ENCODE results near the gene ALOXE3. TPM values are rescaled to one million over a fixed set of nuclear protein-coding genes. Genes with fewer than 3 reads are reported as not detected.

The ALOXE3 gene
- 1 to 10 TPM in 1 of 2 donors, under 1 TPM in 1; 0.43 to 1.7 TPM for polyA plus RNA-seq

DNA sequence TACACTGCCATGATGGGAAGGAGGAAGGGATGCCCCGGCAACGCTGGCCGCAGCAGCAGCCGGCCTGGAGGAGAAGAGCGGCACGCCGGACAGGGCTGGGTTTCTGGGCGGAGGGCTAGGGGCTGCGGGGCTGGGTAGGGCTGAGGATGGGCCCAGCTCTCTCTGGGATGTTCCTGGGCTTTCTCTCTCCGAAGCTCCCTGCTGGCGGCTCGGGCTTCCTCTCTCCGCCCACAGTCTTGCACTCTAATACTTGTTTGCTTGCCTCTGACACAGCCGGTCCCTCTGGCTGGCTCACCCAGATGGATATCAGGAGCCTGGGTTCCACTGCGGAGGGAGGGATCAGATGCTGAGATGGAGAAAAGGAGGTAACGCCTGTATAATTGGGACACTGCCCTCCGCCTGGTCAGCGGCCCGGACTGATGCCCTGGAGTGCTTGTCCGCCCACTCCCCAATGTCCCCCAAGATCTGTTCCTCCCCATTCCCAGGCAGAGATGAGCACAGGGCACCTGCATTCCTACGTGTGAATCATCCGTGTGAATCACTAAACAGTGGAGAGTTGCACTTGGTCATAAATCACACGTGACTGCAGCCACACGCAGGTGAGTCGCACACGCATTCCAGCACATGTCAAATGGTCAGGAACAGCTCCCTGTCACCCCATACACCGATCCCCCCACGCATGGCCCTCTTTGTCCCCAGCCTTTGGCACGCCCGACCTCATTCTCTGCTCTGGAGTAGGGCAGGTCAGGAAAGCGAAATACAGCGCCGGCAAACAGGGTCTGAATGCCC, at the start of gene ALOXE3:
ALOXE3 (minus strand) TSS at position 535 of the 789 bp plus-strand sequence; CDS start at position 11, 524 bp downstream.
- H3K4me3 ChIP-seq (ENCODE audit: low read depth in 1 of 2, low read length in 2 of 2), result peak within 1 kb of the TSS; percentile 50 to 60
- H3K9me3 ChIP-seq (ENCODE audit: control insufficient read depth in 2 of 2, insufficient read depth in 1 of 2, low read depth in 1 of 2, low read length in 1 of 2), result no peaks in the 10 kb centered on the region
- H3K36me3 ChIP-seq (ENCODE audit: control insufficient read depth in 2 of 2, insufficient read depth in 2 of 2, low read length in 1 of 2), result no peaks in the 10 kb centered on the region
- peaks cover 0 to 2% of the 10 kb centered on the region in 2 donors for H3K27me3 ChIP-seq (ENCODE audit: control insufficient read depth in 1 of 2, insufficient read depth in 2 of 2, low read length in 2 of 2)
- peak within 1 kb of the TSS; percentile 81 to 93 for H3K27ac ChIP-seq (ENCODE audit: low read depth in 2 of 2, low read length in 1 of 2)
- H3K4me1 ChIP-seq (ENCODE audit: control insufficient read depth in 2 of 2, insufficient read depth in 2 of 2, low read length in 1 of 2), result peaks cover 9 to 12% of the 10 kb centered on the region in 2 donors
- WGBS, 2 donors, result 1 to 2% methylated on average over 33 of the region's 33 CpGs

DNA sequence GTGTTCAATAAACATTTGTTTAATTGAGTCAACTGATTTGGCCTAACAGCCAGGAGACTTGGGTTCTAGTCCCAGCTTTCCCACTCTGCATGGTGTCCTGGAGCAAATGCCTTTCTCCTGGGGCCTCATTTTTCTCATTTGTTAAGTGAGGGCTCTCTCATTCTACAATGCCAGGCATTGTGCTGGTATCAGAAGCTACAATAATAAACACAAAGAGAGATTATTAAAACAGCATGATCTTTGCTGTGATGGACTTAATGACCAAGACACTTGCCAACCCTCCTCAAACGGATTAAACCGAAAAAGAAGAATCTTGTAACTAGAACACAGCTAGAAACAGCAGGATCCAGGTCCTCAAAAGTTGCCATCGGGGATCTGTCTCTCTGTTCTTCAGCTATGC, 49.2 kb upstream of the ALOXE3 start:
- WGBS, 2 donors, result 83 to 84% methylated on average over 3 of the region's 3 CpGs
- H3K27me3 ChIP-seq (ENCODE audit: control insufficient read depth in 1 of 2, insufficient read depth in 2 of 2, low read length in 2 of 2), result no peaks in the 10 kb centered on the region

DNA sequence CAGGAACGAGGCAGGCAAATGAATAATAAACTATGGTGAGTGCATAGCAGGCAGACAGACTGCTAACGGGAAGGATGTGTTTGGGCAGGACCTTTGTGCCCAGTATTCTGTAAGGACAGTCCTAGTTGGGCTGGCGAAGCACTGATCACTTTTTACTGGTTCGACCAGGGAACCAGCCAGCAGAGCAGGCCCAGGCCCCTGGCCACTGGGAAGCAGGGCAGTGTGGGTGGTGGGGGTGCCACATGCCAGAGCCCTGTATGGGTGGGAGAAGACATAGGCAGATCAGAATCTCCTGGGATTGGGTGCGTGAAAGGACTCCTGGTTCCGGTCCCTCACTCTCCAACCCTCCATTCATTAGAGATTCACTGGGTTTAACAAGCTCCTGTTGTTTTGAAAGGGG, 48.4 kb upstream of the ALOXE3 start:
- no peak overlapping the region for H3K27ac ChIP-seq (ENCODE audit: low read depth in 2 of 2, low read length in 1 of 2)
- no peaks in the 10 kb centered on the region for H3K9me3 ChIP-seq (ENCODE audit: control insufficient read depth in 2 of 2, insufficient read depth in 1 of 2, low read depth in 1 of 2, low read length in 1 of 2)
- H3K4me3 ChIP-seq (ENCODE audit: low read depth in 1 of 2, low read length in 2 of 2), result no peak overlapping the region
- WGBS, 2 donors, result 66 to 75% methylated on average over 6 of the region's 6 CpGs
- H3K4me1 ChIP-seq (ENCODE audit: control insufficient read depth in 2 of 2, insufficient read depth in 2 of 2, low read length in 1 of 2), result peaks cover under 1 to 13% of the 10 kb centered on the region in 2 donors
- no peaks in the 10 kb centered on the region for H3K27me3 ChIP-seq (ENCODE audit: control insufficient read depth in 1 of 2, insufficient read depth in 2 of 2, low read length in 2 of 2)
- H3K36me3 ChIP-seq (ENCODE audit: control insufficient read depth in 2 of 2, insufficient read depth in 2 of 2, low read length in 1 of 2), result peaks cover 0 to 2% of the 10 kb centered on the region in 2 donors

More for the DNA sequence above, 49.2 kb upstream of the ALOXE3 start:
- H3K36me3 ChIP-seq (ENCODE audit: control insufficient read depth in 2 of 2, insufficient read depth in 2 of 2, low read length in 1 of 2), result no peaks in the 10 kb centered on the region
- H3K27ac ChIP-seq (ENCODE audit: low read depth in 2 of 2, low read length in 1 of 2), result no peak overlapping the region
- no peak overlapping the region for H3K4me3 ChIP-seq (ENCODE audit: low read depth in 1 of 2, low read length in 2 of 2)
- no peaks in the 10 kb centered on the region for H3K9me3 ChIP-seq (ENCODE audit: control insufficient read depth in 2 of 2, insufficient read depth in 1 of 2, low read depth in 1 of 2, low read length in 1 of 2)
- H3K4me1 ChIP-seq (ENCODE audit: control insufficient read depth in 2 of 2, insufficient read depth in 2 of 2, low read length in 1 of 2), result peaks cover 0 to 9% of the 10 kb centered on the region in 2 donors

DNA sequence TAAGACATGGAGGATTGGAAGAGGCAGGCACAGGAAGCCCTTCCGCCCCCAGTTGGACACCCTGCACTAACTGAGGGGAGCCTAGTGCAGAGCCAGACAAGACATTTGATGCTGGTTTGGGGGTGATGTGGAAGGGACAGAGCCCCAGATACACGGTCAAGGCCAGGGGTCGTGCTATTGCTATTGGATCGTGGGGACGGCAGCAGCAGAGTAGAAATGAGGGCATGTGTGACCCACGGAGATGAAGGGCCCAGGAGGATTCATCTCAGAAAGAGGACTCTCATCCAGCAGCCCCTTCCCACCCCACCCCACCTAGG, 46.5 kb upstream of the ALOXE3 start:
- Histone ChIP-seq H3K4me3 (ENCODE audit: low read depth in 1 of 2, low read length in 2 of 2) (no peak overlapping the region), H3K27me3 (ENCODE audit: control insufficient read depth in 1 of 2, insufficient read depth in 2 of 2, low read length in 2 of 2) (no peaks in the 10 kb centered on the region), H3K4me1 (ENCODE audit: control insufficient read depth in 2 of 2, insufficient read depth in 2 of 2, low read length in 1 of 2) (peaks cover 3 to 20% of the 10 kb centered on the region in 2 donors), H3K27ac (ENCODE audit: low read depth in 2 of 2, low read length in 1 of 2) (peak overlapping the region; percentile 92 to 98), H3K9me3 (ENCODE audit: control insufficient read depth in 2 of 2, insufficient read depth in 1 of 2, low read depth in 1 of 2, low read length in 1 of 2) (no peaks in the 10 kb centered on the region), H3K36me3 (ENCODE audit: control insufficient read depth in 2 of 2, insufficient read depth in 2 of 2, low read length in 1 of 2) (peaks cover 0 to 12% of the 10 kb centered on the region in 2 donors)
- WGBS, 2 donors, result 78 to 79% methylated on average over 6 of the region's 6 CpGs

DNA sequence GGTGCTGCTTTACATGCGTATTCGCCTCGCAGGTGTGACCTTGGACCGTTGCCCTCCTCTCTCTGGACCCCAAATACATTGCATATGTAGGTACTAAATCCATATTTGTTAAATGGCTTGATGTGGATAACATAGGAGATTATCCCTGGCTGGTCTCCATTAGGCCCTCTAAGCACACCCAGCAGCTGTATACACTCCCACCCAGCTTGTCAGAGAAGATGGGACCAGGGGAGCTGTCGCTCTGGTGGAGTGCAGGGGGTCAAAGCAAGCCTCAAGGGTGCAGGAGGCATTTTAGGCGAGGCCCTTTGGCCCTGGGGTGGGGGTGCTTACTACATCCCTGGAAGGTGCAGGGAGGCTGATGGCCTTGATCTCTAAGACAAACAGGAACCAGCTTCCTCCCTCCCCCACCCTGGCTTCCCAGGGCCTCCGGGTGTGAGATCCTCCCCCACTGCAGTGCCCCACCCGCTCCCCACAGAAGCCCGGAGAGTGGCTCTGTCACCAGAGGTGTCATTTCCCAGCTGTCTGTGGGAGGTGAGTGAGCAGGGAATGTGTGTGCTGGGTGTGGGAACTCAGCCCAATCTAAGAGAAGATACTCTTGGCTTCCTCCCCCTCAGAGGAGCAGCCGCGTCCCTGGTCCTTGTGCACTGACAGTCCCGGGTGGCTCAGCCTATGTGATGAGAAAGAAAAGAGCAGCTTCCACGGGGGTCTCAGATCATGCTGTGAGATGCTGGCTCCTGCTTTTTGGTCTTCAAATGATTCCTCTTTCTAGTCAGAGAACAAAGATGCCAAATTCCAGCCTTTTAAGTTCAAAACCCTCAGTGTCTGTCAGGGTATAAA, 45.9 kb upstream of the ALOXE3 start:
- WGBS, 2 donors, result 17 to 18% methylated on average over 13 of the region's 13 CpGs
- Histone ChIP-seq H3K36me3 (ENCODE audit: control insufficient read depth in 2 of 2, insufficient read depth in 2 of 2, low read length in 1 of 2) (peaks cover 0 to 15% of the 10 kb centered on the region in 2 donors), H3K27ac (ENCODE audit: low read depth in 2 of 2, low read length in 1 of 2) (peak overlapping the region; percentile 92 to 98), H3K4me3 (ENCODE audit: low read depth in 1 of 2, low read length in 2 of 2) (no peak overlapping the region), H3K9me3 (ENCODE audit: control insufficient read depth in 2 of 2, insufficient read depth in 1 of 2, low read depth in 1 of 2, low read length in 1 of 2) (no peaks in the 10 kb centered on the region), H3K4me1 (ENCODE audit: control insufficient read depth in 2 of 2, insufficient read depth in 2 of 2, low read length in 1 of 2) (peaks cover 3 to 20% of the 10 kb centered on the region in 2 donors), H3K27me3 (ENCODE audit: control insufficient read depth in 1 of 2, insufficient read depth in 2 of 2, low read length in 2 of 2) (no peaks in the 10 kb centered on the region)

DNA sequence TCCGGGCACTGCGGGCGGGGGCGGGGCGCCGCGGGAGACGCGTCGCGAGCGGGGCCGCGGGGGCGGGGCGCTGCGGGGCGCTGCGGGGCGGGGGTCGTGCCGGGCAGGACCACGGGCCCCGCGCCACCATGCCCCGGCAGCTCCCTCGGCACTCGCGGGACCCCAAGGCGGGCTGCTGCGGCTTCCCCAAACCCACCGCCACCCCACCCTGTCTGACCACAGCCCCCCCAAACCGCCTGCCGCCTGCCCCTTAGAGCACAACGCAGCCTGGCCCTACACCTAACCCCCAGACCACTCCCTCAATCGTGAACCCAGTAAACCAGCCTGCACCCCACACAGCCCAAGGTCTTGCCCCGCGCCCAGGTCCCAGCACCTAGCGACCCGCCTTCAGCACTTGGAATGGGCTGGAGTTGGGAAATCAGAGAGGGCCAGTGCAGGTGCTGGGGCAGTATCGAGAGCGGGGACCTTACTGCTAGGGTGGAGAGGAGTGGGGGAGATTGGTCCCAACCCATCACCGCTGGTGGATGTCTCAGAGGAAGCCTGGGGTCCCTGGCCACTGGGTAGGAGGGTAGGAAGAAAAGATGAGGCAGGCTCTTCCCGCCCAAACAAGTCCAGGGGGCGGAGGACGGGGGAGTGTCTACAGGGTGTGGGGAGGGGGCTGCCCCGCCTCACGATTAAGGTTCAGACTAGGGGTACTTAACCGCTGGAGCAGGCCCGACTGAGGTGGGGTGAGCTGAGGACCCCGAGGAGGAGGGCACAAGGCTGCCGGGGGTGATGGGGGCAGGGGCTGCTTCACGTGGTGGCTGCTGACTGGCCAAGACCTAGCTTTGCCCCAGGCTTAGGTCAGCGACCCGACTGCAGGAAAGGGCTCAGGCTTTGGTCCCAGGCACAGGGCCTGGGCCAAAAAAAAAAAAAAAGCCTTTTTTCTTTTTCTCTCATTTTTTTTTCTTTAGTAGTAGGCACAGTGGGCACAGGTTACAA, 45.0 kb upstream of the ALOXE3 start:
- peak overlapping the region; percentile 85 to 92 for H3K4me3 ChIP-seq (ENCODE audit: low read depth in 1 of 2, low read length in 2 of 2)
- H3K4me1 ChIP-seq (ENCODE audit: control insufficient read depth in 2 of 2, insufficient read depth in 2 of 2, low read length in 1 of 2), result peaks cover 3 to 24% of the 10 kb centered on the region in 2 donors
- no peaks in the 10 kb centered on the region for H3K27me3 ChIP-seq (ENCODE audit: control insufficient read depth in 1 of 2, insufficient read depth in 2 of 2, low read length in 2 of 2)
- peaks cover 0 to 15% of the 10 kb centered on the region in 2 donors for H3K36me3 ChIP-seq (ENCODE audit: control insufficient read depth in 2 of 2, insufficient read depth in 2 of 2, low read length in 1 of 2)
- peak overlapping the region; percentile 97 to 98 for H3K27ac ChIP-seq (ENCODE audit: low read depth in 2 of 2, low read length in 1 of 2)
- H3K9me3 ChIP-seq (ENCODE audit: control insufficient read depth in 2 of 2, insufficient read depth in 1 of 2, low read depth in 1 of 2, low read length in 1 of 2), result no peaks in the 10 kb centered on the region
- 5 to 18% methylated on average over 23 to 55 of the region's 55 CpGs for WGBS, 2 donors

DNA sequence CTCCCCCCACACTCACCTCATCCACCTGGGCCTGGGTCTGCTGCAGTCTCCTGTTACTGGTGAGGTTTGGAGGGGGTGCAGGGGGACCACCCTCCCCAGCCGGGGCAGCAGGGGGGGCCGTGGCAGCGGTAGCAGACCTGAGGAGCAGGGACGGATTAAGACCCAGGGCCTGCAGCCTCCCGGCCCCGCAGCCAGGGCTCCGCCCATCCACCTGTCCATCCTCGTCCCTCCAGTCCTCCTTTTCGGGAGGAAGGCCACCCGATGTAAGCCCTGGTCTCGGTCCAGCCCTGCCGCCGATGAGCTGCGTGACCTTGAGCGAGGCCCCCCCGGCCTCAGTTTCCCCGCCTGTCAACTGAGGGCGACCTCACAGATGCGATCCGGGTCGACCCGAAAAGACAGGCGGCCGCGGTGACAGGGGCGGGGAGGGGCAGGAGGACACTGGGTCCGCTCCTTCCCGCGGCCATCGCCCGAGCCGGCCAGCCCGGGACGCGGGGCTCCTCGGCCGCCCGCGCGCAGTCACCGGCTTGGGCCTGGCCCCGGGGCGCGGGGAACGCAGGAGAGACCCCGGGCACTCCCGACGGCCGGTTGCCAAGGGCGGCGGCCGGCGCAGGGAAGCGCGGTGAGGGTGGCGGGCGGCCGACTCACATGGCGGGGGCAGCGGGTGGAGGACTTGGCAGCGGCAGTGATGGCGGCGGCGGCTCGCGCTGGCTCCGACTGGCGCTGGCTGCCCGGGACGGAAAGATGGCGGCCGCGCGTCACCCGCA, 44.1 kb upstream of the ALOXE3 start, which contains the start of gene VAMP2:
VAMP2 (minus strand) TSS at position 716 of the 764 bp plus-strand sequence; CDS start at position 647, 69 bp downstream.
- no peaks in the 10 kb centered on the region for H3K9me3 ChIP-seq (ENCODE audit: control insufficient read depth in 2 of 2, insufficient read depth in 1 of 2, low read depth in 1 of 2, low read length in 1 of 2)
- peaks cover 3 to 24% of the 10 kb centered on the region in 2 donors for H3K4me1 ChIP-seq (ENCODE audit: control insufficient read depth in 2 of 2, insufficient read depth in 2 of 2, low read length in 1 of 2)

DNA sequence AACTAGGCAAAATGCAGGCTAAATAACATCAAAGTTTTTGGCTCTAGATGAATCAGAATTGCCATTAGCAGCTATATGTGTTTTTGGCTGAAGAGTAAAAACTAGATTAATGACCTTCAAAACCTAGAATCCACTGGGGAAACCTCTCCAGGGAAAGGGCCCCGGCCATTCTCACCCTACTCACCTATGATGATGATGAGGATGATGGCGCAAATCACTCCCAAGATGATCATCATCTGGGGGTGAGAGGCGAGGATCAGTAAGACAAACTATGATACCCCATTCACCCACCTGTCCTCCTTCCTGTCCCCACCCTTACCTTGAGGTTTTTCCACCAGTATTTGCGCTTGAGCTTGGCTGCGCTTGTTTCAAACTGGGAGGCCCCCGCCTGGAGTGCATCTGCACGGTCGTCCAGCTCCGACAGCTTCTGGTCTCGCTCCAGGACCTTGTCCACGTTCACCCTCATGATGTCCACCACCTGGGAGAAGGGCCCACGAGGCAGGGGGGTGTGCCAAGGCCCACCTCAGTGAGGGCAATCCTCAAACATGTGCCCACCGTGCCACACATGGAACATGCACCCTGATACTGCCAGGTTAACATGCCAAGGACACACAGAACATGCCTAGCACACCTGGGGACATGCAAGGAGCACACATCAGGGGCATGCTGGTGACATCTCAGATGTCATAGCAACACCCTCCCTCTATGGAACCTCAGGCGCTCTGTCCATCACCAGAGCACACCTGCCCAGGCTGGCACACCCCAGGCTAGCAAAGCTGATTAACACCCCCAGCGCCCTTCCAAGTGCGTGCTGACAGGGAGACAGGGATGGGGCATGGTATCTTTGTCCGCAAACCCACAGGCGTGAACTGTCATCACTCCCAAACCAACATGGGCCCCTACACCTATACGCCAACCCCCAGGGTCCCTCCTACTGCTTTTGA, 43.2 kb upstream of the ALOXE3 start:
- Histone ChIP-seq H3K36me3 (ENCODE audit: control insufficient read depth in 2 of 2, insufficient read depth in 2 of 2, low read length in 1 of 2) (peaks cover 0 to 15% of the 10 kb centered on the region in 2 donors), H3K27me3 (ENCODE audit: control insufficient read depth in 1 of 2, insufficient read depth in 2 of 2, low read length in 2 of 2) (no peaks in the 10 kb centered on the region), H3K9me3 (ENCODE audit: control insufficient read depth in 2 of 2, insufficient read depth in 1 of 2, low read depth in 1 of 2, low read length in 1 of 2) (no peaks in the 10 kb centered on the region), H3K4me3 (ENCODE audit: low read depth in 1 of 2, low read length in 2 of 2) (peak overlapping the region; percentile 85 to 92), H3K27ac (ENCODE audit: low read depth in 2 of 2, low read length in 1 of 2) (peak overlapping the region; percentile 97 to 98), H3K4me1 (ENCODE audit: control insufficient read depth in 2 of 2, insufficient read depth in 2 of 2, low read length in 1 of 2) (peaks cover 3 to 24% of the 10 kb centered on the region in 2 donors)
- 37 to 39% methylated on average over 19 of the region's 19 CpGs for WGBS, 2 donors

More for the DNA sequence above, 44.1 kb upstream of the ALOXE3 start, which contains the start of gene VAMP2:
- Histone ChIP-seq H3K27ac (ENCODE audit: low read depth in 2 of 2, low read length in 1 of 2) (peak within 1 kb of the TSS; percentile 97 to 98), H3K4me3 (ENCODE audit: low read depth in 1 of 2, low read length in 2 of 2) (peak within 1 kb of the TSS; percentile 85 to 92), H3K27me3 (ENCODE audit: control insufficient read depth in 1 of 2, insufficient read depth in 2 of 2, low read length in 2 of 2) (no peaks in the 10 kb centered on the region), H3K36me3 (ENCODE audit: control insufficient read depth in 2 of 2, insufficient read depth in 2 of 2, low read length in 1 of 2) (peaks cover 0 to 15% of the 10 kb centered on the region in 2 donors)
- 0% methylated on average over 57 to 75 of the region's 75 CpGs for WGBS, 2 donors

Data from esophagus (tissue), 2 donors.